ENCODE measurements around the gene CRAT. TPM values are rescaled to one million over a fixed set of nuclear protein-coding genes. Genes with fewer than 3 reads are reported as not detected.

CRAT gene
- total RNA-seq, 1 donor from 2014 or later, result 110 TPM

GRCh38 chr9:129095170-129095667, 15.4 kb downstream of the CRAT start:
- Histone ChIP-seq H3K4me3 (no peak overlapping the region), H3K27me3 (no peaks in the 10 kb centered on the region), H3K27ac (no peak overlapping the region), H3K36me3 (peaks cover 37 to 50% of the 10 kb centered on the region in 2 donors), H3K4me1 (no peaks in the 10 kb centered on the region), H3K9me3 (no peaks in the 10 kb centered on the region)
- TF ChIP-seq CTCF (IDR thresholded peaks at IDR 0.05), result no peak
- no peak for DNase-seq (ENCODE audit: low spot score in 2 of 2)
- intact Hi-C loops (cut with DNase I), result no loop called here

- no peaks in the 10 kb centered on the region for H3K4me1 ChIP-seq
- peaks cover 38 to 45% of the 10 kb centered on the region in 2 donors for H3K36me3 ChIP-seq
- no peak for DNase-seq (ENCODE audit: low spot score in 2 of 2)
- intact Hi-C loops (cut with DNase I), result no loop called here
- H3K27me3 ChIP-seq, result no peaks in the 10 kb centered on the region
- no peak overlapping the region for H3K27ac ChIP-seq
- no peak for TF ChIP-seq CTCF (IDR thresholded peaks at IDR 0.05)
- H3K9me3 ChIP-seq, result no peaks in the 10 kb centered on the region
- H3K4me3 ChIP-seq, result no peak overlapping the region
Measured at GRCh38 chr9:129094387-129095169, 16.0 kb downstream of the CRAT start.

DNA sequence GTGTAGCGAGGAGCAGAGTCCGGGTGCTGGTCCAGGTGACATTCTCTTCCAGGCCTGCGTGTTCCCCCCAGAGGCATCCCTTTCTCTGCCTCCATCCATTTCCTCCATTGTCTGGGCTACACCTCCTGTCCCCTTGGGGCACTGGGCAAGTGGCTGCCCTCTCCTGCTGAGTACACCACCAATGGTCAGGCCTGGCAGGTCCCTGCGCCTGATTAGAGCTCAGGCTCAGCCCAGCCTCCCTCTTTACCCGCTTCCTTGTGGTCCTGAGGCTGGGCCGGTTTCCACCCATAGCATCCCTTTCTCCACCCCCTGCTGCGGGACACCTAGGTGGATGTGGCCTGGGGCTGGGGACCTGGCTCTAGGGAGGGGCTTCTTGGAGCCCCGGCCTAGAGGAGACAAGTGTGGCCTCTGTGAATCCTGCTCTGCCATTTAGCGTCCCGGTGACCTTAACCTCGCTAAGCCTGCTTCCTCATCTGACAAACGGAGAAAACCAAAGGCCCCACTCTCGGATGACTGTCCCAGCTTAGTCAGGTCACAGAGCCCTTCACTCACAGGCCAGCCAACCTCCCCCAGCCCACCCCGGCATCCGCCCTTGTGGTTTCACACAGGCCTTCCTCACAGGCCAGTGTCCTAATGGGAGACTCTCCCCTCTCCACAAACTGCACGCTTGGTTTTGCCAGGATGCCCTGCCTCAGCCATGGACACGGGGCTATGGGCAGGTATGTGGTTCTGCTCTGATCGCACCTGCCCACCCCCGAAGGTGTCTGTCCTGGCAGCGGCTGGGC, 16.8 kb downstream of the CRAT start:
- no peak overlapping the region for H3K4me3 ChIP-seq
- H3K9me3 ChIP-seq, result no peaks in the 10 kb centered on the region
- no peak for TF ChIP-seq CTCF (IDR thresholded peaks at IDR 0.05)
- DNase-seq (ENCODE audit: low spot score in 2 of 2), result no peak
- no peaks in the 10 kb centered on the region for H3K4me1 ChIP-seq
- intact Hi-C loops (cut with DNase I), result no loop called here
- H3K27ac ChIP-seq, result no peak overlapping the region
- peaks cover 46 to 53% of the 10 kb centered on the region in 2 donors for H3K36me3 ChIP-seq
- H3K27me3 ChIP-seq, result no peaks in the 10 kb centered on the region

DNA sequence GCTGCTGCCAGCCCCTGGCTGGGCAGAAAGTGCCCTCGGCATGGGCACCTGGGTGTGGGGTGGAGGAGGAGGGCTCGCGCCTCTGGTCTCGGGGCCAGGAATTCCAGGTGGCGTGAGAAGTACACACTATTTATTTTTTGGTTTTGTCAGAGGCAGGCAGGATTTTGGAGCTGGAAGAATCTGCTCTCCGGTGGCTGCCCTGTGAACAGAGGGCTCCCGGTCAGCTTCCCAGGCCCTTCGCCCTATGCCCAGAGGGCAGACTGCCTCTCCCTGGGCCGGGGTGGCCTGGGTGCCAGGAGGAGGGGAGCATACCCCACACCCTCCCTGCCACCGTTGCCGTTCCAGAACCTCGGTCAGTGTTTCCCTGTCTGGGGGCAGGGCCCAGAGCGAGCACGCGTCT, 21.3 kb downstream of the CRAT start:
- H3K9me3 ChIP-seq, result no peaks in the 10 kb centered on the region
- no peaks in the 10 kb centered on the region for H3K4me1 ChIP-seq
- no peaks in the 10 kb centered on the region for H3K27me3 ChIP-seq
- TF ChIP-seq CTCF (IDR thresholded peaks at IDR 0.05), result no peak
- H3K27ac ChIP-seq, result no peak overlapping the region
- intact Hi-C loops (cut with DNase I), result no loop called here
- H3K4me3 ChIP-seq, result no peak overlapping the region
- DNase-seq (ENCODE audit: low spot score in 2 of 2), result no peak
- H3K36me3 ChIP-seq, result peaks cover 35 to 46% of the 10 kb centered on the region in 2 donors

DNA sequence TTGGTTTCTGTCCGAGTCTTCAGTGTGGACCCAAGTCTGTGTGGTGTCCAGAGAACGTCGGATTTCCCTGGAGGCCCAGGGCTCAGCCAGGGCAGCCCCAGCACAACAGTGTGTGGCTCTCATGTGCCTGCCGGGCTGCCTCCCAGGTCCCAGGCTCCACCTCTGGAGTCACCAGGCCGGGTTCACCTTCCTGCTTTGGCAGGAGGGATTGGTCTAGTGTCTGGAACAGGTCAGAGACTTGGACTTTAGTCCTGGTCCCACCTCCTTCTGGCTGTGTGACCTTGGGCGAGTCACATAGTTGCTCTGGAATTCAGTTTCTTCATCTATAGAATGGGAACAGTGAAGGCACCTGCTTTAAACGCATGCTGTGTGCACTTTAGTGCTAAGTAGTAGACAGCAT, 26.5 kb downstream of the CRAT start:
- Histone ChIP-seq H3K9me3 (no peaks in the 10 kb centered on the region), H3K27ac (no peak overlapping the region), H3K4me1 (peaks cover 0 to 8% of the 10 kb centered on the region in 2 donors), H3K36me3 (peaks cover 29 to 39% of the 10 kb centered on the region in 2 donors), H3K4me3 (no peak overlapping the region), H3K27me3 (no peaks in the 10 kb centered on the region)
- intact Hi-C loops (cut with DNase I), result no loop called here
- no peak for DNase-seq (ENCODE audit: low spot score in 2 of 2)
- TF ChIP-seq CTCF (IDR thresholded peaks at IDR 0.05), result no peak

Measured in ascending aorta (tissue), 2 donors.